Transverse colon (tissue), 4 donors: ENCODE results near the gene ANKRD11. TPM values are rescaled to one million over a fixed set of nuclear protein-coding genes. Genes with fewer than 3 reads are reported as not detected.

Source experiments
- DNase-seq: peaks from one replicate; pipeline ENCODE4 v3.0.0-alpha.2; 2019
- H3K27ac ChIP-seq, 4 donors: fragments of 200-600 bp; sonication (generic); 2 replicates each; pipeline ENCODE4 v1.5.1; 2016 to 2018; ENCODE audit warnings: inconsistent platforms in 4 of 4
- H3K27me3 ChIP-seq: fragments of 200-600 bp; sonication (generic); 2 replicates; pipeline ENCODE4 v1.5.1; 2017; ENCODE audit warnings: inconsistent platforms
- H3K36me3 ChIP-seq, 4 donors: fragments of 200-600 bp; sonication (generic); 2 replicates each; pipeline ENCODE4 v1.5.1; 2017 to 2019; ENCODE audit warnings: inconsistent platforms in 4 of 4
- H3K4me1 ChIP-seq, 4 donors: fragments of 200-600 bp; sonication (generic); 2 replicates each; pipeline ENCODE4 v1.5.1; 2017 to 2020; ENCODE audit warnings: inconsistent platforms in 4 of 4
- H3K4me3 ChIP-seq, 4 donors: fragments of 200-600 bp; sonication (generic); 1 replicate in 1 of 4; 2 replicates in 3 of 4; pipeline versions ENCODE4 v1.5.1 to v1.6.1; 2017 to 2019; ENCODE audit warnings: inconsistent platforms in 4 of 4
- H3K9me3 ChIP-seq, 2 donors: fragments of 200-600 bp; sonication (generic); 2 replicates each; pipeline ENCODE4 v1.5.1; 2017 to 2019; ENCODE audit warnings: inconsistent platforms in 2 of 2
- EP300 ChIP-seq: sonication (generic); formaldehyde crosslinking; IDR thresholded peaks from one replicate; pipeline ENCODE4 v1.6.1; 2017; ENCODE audit warnings: antibody characterized with exemption, low read depth
- POLR2A ChIP-seq: fragments of 450-650 bp; IDR thresholded peaks from one replicate; pipeline ENCODE4 v1.6.1; 2016; ENCODE audit warnings: antibody characterized with exemption, mild to moderate bottlenecking, moderate library complexity
- POLR2AphosphoS5 ChIP-seq, 3 donors: sonication (generic); formaldehyde crosslinking; IDR thresholded peaks; one replicate each; pipeline ENCODE4 v1.6.1; 2016; ENCODE audit warnings: antibody characterized with exemption in 3 of 3
- WGBS, 2 donors: methylation state at CpG; one replicate each; pipeline ENCODE4 v1.1.5; 2018; ENCODE audit warnings: low coverage in 1 of 2; 5-methylcytosine and 5-hydroxymethylcytosine counted together
- in situ Hi-C, 4 donors: fragments of 200-750 bp; cut with MboI; loops; one replicate each; pipeline versions ENCODE4 v1.15.0 to v1.15.1; 2017; ENCODE audit warnings: low sequenced_read_pairs in 3 of 4, low pct_ligation_motif_present in 1 of 4, low pct_unique_long_range_greater_than_20kb in 1 of 4
- intact Hi-C: fragments of 100-400 bp; cut with DNase I; formaldehyde crosslinking; loops from one replicate; pipeline ENCODE4 v1.15.1; 2023; ENCODE audit warnings: low total_unique reads
- total RNA-seq, 4 donors: library from RNA; depleted of rRNA; stranded (reverse); fragments of >200 nt; gene quantifications; one replicate each; pipeline ENCODE4 v1.1.0, GENCODE V29; 2016
- TF ChIP-seq, protein P1 (sequence below), 5 experiments: fragments of 200-600 bp in 3 of 5; fragments of 450-650 bp in 2 of 5; sonication (generic) in 3 of 5; IDR thresholded peaks; 1 replicate in 2 of 5; 2 replicates in 3 of 5; pipeline ENCODE4 v1.5.1; 2016 to 2017; ENCODE audit warnings: antibody characterized with exemption in 5 of 5, inconsistent platforms in 3 of 5, mild to moderate bottlenecking in 2 of 5, moderate library complexity in 1 of 5

ANKRD11 gene
- total RNA-seq, 4 donors from 2014 or later = 109 to 281 (median 142) TPM

DNA sequence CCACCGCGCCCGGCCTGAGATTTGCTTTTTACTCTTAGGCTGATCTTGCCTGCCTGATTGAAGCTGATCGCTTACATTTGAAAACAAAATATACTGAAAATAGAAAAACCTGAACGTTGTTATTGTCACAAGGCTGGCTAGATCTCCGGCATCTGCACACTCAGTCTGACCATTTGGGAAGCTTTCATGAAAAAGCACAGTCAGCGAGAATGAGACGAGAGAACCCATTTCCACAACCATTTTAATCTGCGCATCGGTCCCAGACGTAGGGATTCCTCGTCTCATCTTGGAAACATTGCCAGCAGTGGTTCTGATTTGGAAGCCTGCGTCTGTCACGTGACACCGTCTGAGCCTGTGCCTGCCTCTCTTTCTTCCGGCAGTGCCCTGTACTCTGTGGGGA is 38.7 kb upstream of the ANKRD11 start:
- no peaks in the 10 kb centered on the region for H3K9me3 ChIP-seq
- H3K4me1 ChIP-seq = peaks cover 0 to 7% (median 0%) of the 10 kb centered on the region in 4 donors
- no peak for DNase-seq
- in situ Hi-C loops = no loop called here
- no peaks in the 10 kb centered on the region for H3K27me3 ChIP-seq
- H3K27ac ChIP-seq = no peak overlapping the region
- 86 to 100% methylated on average over 1 to 16 of the region's 16 CpGs for WGBS, 2 donors
- no peak for TF ChIP-seq EP300
- TF ChIP-seq POLR2A = no peak
- TF ChIP-seq POLR2AphosphoS5 (IDR thresholded peaks at IDR 0.05) = no peak
- TF ChIP-seq, protein P1, sequence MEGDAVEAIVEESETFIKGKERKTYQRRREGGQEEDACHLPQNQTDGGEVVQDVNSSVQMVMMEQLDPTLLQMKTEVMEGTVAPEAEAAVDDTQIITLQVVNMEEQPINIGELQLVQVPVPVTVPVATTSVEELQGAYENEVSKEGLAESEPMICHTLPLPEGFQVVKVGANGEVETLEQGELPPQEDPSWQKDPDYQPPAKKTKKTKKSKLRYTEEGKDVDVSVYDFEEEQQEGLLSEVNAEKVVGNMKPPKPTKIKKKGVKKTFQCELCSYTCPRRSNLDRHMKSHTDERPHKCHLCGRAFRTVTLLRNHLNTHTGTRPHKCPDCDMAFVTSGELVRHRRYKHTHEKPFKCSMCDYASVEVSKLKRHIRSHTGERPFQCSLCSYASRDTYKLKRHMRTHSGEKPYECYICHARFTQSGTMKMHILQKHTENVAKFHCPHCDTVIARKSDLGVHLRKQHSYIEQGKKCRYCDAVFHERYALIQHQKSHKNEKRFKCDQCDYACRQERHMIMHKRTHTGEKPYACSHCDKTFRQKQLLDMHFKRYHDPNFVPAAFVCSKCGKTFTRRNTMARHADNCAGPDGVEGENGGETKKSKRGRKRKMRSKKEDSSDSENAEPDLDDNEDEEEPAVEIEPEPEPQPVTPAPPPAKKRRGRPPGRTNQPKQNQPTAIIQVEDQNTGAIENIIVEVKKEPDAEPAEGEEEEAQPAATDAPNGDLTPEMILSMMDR (IDR thresholded peaks at IDR 0.05) = no peak
- intact Hi-C loops = no loop called here
- no peak overlapping the region for H3K4me3 ChIP-seq
- H3K36me3 ChIP-seq = peaks cover 0 to 60% (median 22%) of the 10 kb centered on the region in 4 donors

DNA sequence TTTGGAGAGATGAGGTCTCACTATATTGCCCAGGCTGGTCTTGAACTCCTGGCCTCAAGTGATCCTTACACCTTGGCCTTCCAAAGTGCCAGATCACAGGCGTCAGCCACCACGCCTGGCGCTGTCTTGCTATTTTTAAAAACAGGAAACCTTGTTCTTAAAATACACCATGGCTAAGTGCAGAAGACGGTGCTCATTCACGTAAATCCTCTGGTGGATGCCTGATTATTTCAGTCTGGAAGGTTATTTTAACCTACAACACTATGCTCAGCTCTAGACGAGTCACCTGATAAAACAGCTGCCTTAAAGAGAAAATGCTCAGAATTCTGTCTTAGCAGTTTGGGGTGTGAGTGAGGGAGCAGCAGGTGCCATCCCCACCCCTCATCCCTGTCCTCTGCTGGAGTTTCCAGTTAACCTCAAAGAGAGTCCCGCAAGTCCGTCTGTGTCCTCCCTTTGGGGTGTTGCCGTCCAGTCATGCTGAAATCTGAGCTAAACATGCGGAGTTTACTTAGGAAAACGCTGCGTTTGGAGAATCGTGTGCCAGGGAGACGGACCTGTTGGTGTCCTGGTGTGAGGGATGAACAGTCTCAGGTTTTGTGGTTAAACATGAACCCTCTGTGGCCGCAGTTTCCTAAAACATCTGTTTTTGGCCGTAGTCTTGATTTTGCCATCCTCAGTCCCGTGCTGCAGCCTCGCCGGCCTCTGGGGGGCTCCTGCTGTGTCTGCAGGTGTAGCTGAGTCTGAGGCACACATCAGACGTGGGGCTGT is 35.0 kb upstream of the ANKRD11 start:
- Histone ChIP-seq H3K9me3 (no peaks in the 10 kb centered on the region), H3K4me1 (no peaks in the 10 kb centered on the region), H3K27me3 (no peaks in the 10 kb centered on the region), H3K36me3 (peaks cover 0 to 63% (median 21%) of the 10 kb centered on the region in 4 donors), H3K4me3 (no peak overlapping the region), H3K27ac (no peak overlapping the region)
- WGBS, 2 donors = 84 to 93% methylated on average over 9 to 20 of the region's 20 CpGs
- in situ Hi-C loops (no loop called here), intact Hi-C loops (no loop called here)
- DNase-seq = peak; percentile 24
- TF ChIP-seq, protein P1 (IDR thresholded peaks at IDR 0.05) = no peak
- TF ChIP-seq EP300 (no peak), POLR2A (no peak), POLR2AphosphoS5 (IDR thresholded peaks at IDR 0.05) (no peak)

- TF ChIP-seq EP300 = no peak
- TF ChIP-seq POLR2A = no peak
- TF ChIP-seq, protein P1 (IDR thresholded peaks at IDR 0.05) = no peak
- TF ChIP-seq POLR2AphosphoS5 (IDR thresholded peaks at IDR 0.05) = no peak
- no peaks in the 10 kb centered on the region for H3K9me3 ChIP-seq
- DNase-seq = no peak
- 87 to 89% methylated on average over 23 to 32 of the region's 32 CpGs for WGBS, 2 donors
- H3K27ac ChIP-seq = no peak overlapping the region
- H3K4me1 ChIP-seq = no peaks in the 10 kb centered on the region
- in situ Hi-C loops (no loop called here), intact Hi-C loops (no loop called here)
- H3K4me3 ChIP-seq = no peak overlapping the region
- H3K36me3 ChIP-seq = peaks cover 0 to 62% (median 25%) of the 10 kb centered on the region in 4 donors
- H3K27me3 ChIP-seq = no peaks in the 10 kb centered on the region
These were observed 33.5 kb upstream of the ANKRD11 start for GRCh38 chr16:89523680-89524344.

DNA sequence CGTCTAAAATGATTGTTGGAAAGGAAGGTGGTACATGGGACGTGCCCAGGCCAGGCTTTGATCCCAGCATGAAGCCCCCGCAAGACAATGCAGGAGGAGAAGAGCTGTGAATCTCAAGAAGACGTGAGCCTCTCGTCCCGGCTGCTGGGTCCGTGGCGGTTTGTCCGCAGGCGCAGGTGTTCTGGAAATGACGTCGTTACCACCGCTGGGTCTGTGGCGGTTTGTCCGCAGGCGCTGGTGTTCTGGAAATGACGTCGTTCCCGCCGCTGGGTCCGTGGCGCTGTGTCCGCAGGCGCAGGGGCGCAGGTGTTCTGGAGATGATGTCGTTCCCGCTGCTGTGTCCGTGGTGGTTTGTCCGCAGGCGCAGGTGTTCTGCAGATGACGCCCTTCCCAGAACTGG is 31.9 kb upstream of the ANKRD11 start:
- intact Hi-C loops (no loop called here), in situ Hi-C loops (no loop called here)
- peaks cover 0 to 68% (median 27%) of the 10 kb centered on the region in 4 donors for H3K36me3 ChIP-seq

More for the DNA sequence above, 31.9 kb upstream of the ANKRD11 start:
- Histone ChIP-seq H3K27me3 (no peaks in the 10 kb centered on the region), H3K9me3 (no peaks in the 10 kb centered on the region), H3K4me3 (no peak overlapping the region), H3K4me1 (no peaks in the 10 kb centered on the region), H3K27ac (no peak overlapping the region)
- TF ChIP-seq, protein P1 (IDR thresholded peaks at IDR 0.05) = no peak
- no peak for TF ChIP-seq EP300
- no peak for TF ChIP-seq POLR2A
- TF ChIP-seq POLR2AphosphoS5 (IDR thresholded peaks at IDR 0.05) = no peak
- DNase-seq = no peak
- 93 to 98% methylated on average over 8 to 31 of the region's 31 CpGs for WGBS, 2 donors
